ENCODE measurements around the gene CEACAM4.

DNA sequence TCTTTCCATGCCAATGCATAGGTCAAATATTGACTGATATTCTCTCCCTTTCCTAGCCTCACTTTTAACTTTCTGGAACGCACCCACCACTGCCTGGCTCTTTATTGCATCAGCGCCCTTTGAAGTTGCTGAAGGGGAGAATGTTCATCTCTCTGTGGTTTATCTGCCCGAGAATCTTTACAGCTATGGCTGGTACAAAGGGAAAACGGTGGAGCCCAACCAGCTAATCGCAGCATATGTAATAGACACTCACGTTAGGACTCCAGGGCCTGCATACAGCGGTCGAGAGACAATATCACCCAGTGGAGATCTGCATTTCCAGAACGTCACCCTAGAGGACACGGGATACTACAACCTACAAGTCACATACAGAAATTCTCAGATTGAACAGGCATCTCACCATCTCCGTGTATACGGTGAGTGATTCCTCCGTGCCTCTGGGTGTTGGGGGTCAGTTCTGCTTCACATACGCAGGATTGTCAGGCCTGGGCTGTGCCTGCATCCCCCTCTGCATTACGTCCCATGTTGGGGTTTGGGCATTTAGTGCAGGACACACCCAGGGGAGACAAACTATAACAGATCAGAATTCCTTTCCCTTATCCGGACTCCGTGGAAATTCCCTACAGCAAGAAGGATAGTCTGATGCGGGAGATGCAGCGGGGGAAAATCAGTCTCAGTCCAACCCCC is 49.6 kb downstream of the CEACAM4 start:
- TF ChIP-seq SP1 (IDR thresholded peaks at IDR 0.05) (no peak), RAD21 (IDR thresholded peaks at IDR 0.05) (no peak), HNF4G (IDR thresholded peaks at IDR 0.05) (no peak), TAF1 (conservative IDR thresholded peaks at IDR 0.05) (no peak)
- TF ChIP-seq, protein P1, sequence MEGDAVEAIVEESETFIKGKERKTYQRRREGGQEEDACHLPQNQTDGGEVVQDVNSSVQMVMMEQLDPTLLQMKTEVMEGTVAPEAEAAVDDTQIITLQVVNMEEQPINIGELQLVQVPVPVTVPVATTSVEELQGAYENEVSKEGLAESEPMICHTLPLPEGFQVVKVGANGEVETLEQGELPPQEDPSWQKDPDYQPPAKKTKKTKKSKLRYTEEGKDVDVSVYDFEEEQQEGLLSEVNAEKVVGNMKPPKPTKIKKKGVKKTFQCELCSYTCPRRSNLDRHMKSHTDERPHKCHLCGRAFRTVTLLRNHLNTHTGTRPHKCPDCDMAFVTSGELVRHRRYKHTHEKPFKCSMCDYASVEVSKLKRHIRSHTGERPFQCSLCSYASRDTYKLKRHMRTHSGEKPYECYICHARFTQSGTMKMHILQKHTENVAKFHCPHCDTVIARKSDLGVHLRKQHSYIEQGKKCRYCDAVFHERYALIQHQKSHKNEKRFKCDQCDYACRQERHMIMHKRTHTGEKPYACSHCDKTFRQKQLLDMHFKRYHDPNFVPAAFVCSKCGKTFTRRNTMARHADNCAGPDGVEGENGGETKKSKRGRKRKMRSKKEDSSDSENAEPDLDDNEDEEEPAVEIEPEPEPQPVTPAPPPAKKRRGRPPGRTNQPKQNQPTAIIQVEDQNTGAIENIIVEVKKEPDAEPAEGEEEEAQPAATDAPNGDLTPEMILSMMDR (IDR thresholded peaks at IDR 0.05; ENCODE audit: low read depth, low read length, missing input control): no peak
- TF ChIP-seq, protein P2, sequence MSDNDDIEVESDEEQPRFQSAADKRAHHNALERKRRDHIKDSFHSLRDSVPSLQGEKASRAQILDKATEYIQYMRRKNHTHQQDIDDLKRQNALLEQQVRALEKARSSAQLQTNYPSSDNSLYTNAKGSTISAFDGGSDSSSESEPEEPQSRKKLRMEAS (IDR thresholded peaks at IDR 0.05): no peak
- TF ChIP-seq, protein P3, sequence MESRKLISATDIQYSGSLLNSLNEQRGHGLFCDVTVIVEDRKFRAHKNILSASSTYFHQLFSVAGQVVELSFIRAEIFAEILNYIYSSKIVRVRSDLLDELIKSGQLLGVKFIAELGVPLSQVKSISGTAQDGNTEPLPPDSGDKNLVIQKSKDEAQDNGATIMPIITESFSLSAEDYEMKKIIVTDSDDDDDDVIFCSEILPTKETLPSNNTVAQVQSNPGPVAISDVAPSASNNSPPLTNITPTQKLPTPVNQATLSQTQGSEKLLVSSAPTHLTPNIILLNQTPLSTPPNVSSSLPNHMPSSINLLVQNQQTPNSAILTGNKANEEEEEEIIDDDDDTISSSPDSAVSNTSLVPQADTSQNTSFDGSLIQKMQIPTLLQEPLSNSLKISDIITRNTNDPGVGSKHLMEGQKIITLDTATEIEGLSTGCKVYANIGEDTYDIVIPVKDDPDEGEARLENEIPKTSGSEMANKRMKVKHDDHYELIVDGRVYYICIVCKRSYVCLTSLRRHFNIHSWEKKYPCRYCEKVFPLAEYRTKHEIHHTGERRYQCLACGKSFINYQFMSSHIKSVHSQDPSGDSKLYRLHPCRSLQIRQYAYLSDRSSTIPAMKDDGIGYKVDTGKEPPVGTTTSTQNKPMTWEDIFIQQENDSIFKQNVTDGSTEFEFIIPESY (IDR thresholded peaks at IDR 0.05): no peak
- TF ChIP-seq, protein P4, sequence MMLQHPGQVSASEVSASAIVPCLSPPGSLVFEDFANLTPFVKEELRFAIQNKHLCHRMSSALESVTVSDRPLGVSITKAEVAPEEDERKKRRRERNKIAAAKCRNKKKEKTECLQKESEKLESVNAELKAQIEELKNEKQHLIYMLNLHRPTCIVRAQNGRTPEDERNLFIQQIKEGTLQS (IDR thresholded peaks at IDR 0.05): no peak
- TF ChIP-seq, protein P5, sequence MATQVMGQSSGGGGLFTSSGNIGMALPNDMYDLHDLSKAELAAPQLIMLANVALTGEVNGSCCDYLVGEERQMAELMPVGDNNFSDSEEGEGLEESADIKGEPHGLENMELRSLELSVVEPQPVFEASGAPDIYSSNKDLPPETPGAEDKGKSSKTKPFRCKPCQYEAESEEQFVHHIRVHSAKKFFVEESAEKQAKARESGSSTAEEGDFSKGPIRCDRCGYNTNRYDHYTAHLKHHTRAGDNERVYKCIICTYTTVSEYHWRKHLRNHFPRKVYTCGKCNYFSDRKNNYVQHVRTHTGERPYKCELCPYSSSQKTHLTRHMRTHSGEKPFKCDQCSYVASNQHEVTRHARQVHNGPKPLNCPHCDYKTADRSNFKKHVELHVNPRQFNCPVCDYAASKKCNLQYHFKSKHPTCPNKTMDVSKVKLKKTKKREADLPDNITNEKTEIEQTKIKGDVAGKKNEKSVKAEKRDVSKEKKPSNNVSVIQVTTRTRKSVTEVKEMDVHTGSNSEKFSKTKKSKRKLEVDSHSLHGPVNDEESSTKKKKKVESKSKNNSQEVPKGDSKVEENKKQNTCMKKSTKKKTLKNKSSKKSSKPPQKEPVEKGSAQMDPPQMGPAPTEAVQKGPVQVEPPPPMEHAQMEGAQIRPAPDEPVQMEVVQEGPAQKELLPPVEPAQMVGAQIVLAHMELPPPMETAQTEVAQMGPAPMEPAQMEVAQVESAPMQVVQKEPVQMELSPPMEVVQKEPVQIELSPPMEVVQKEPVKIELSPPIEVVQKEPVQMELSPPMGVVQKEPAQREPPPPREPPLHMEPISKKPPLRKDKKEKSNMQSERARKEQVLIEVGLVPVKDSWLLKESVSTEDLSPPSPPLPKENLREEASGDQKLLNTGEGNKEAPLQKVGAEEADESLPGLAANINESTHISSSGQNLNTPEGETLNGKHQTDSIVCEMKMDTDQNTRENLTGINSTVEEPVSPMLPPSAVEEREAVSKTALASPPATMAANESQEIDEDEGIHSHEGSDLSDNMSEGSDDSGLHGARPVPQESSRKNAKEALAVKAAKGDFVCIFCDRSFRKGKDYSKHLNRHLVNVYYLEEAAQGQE (IDR thresholded peaks at IDR 0.05): no peak

All from liver (tissue), 3 donors.